ENCODE results near the gene TFB2M.

DNA sequence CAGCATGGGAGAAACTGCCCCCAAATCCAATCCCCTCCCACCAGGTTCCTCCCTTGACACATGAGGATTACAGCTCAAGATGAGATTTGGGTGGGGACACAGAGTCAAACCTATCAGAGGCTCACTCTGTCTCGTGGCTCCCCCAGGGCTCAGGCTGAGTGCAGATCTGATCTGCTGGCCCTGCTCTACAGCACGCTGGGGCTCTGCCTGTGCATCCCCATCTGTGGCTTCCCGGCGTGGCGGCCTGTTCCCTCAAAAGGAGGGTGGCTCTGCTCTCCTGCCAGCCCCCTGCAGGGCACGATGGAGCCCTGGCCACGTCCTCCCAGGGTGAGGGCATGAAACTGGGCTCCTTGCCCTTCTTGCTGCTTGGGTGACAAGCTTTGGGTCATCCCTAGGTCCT is 39.1 kb downstream of the TFB2M start:
- TF ChIP-seq, protein P1, sequence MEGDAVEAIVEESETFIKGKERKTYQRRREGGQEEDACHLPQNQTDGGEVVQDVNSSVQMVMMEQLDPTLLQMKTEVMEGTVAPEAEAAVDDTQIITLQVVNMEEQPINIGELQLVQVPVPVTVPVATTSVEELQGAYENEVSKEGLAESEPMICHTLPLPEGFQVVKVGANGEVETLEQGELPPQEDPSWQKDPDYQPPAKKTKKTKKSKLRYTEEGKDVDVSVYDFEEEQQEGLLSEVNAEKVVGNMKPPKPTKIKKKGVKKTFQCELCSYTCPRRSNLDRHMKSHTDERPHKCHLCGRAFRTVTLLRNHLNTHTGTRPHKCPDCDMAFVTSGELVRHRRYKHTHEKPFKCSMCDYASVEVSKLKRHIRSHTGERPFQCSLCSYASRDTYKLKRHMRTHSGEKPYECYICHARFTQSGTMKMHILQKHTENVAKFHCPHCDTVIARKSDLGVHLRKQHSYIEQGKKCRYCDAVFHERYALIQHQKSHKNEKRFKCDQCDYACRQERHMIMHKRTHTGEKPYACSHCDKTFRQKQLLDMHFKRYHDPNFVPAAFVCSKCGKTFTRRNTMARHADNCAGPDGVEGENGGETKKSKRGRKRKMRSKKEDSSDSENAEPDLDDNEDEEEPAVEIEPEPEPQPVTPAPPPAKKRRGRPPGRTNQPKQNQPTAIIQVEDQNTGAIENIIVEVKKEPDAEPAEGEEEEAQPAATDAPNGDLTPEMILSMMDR (IDR thresholded peaks at IDR 0.05): no peak
- TF ChIP-seq POLR2A (IDR thresholded peaks at IDR 0.05) (no peak), EP300 (IDR thresholded peaks at IDR 0.05) (no peak)

All from stomach (tissue), 4 donors.